GM12875 (cell line): Measurements from ENCODE around the gene DUXB.

Source experiments
- H3K4me3 ChIP-seq: one replicate; pipeline ENCODE4 v1.5.1; 2011; ENCODE audit warnings: low read depth, low read length, control low read depth
- TF ChIP-seq, protein P1 (sequence below): IDR thresholded peaks from 2 replicates; pipeline ENCODE4 v1.5.1; 2011; ENCODE audit warnings: low read depth, mild to moderate bottlenecking, control low read depth, inconsistent platforms, low read length, moderate library complexity, borderline replicate concordance; ENCODE audit not compliant: insufficient read depth

Gene DUXB

GRCh38 chr16:75703306-75703705 lies 2.0 kb upstream of the DUXB start:
- H3K4me3 ChIP-seq: no peak overlapping the region
- TF ChIP-seq, protein P1, sequence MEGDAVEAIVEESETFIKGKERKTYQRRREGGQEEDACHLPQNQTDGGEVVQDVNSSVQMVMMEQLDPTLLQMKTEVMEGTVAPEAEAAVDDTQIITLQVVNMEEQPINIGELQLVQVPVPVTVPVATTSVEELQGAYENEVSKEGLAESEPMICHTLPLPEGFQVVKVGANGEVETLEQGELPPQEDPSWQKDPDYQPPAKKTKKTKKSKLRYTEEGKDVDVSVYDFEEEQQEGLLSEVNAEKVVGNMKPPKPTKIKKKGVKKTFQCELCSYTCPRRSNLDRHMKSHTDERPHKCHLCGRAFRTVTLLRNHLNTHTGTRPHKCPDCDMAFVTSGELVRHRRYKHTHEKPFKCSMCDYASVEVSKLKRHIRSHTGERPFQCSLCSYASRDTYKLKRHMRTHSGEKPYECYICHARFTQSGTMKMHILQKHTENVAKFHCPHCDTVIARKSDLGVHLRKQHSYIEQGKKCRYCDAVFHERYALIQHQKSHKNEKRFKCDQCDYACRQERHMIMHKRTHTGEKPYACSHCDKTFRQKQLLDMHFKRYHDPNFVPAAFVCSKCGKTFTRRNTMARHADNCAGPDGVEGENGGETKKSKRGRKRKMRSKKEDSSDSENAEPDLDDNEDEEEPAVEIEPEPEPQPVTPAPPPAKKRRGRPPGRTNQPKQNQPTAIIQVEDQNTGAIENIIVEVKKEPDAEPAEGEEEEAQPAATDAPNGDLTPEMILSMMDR: no peak

- H3K4me3 ChIP-seq: no peak overlapping the region
- TF ChIP-seq, protein P1: no peak
Measured at GRCh38 chr16:75702242-75702641, 981 bp upstream of the DUXB start.

DNA sequence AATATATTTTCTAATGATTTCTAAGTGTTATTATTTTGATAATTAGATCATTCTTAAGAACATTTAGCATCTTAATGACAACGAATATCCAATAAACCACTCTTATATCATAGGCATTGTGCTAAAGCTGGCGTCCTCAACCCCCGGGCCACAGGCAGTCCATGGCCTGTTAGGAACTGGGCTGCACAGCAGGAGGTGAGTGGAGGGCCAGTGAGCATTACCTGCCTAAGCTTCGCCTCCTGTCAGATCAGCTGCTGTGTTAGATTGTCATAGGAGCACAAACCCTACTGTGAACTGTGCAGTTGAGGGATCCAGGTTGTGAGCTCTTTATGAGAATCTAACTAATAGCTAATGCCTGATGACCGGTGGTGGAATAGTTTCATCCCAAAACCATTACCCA lies 3.7 kb downstream of the DUXB start:
- TF ChIP-seq, protein P1: no peak
- H3K4me3 ChIP-seq: no peak overlapping the region

DNA sequence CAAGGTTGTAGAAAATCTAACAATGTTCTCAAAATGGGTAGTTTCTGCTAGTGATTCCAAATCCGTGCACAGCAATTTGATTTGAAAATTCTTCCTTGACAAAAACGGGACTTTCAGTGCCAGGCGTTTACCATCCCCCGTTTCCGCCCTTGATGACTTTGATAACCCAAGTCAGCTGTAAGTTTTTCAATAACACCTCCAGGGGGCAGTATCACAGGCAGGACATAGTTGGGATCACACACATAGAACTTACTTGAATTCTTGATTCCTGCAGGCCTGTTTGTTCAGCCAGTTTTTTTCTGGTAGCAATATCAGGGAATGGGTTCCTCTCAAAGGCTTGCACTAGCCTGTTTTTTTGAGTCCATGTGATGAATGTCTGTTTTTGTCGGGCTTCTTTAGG lies 5.6 kb downstream of the DUXB start:
- TF ChIP-seq, protein P1: no peak
- H3K4me3 ChIP-seq: no peak overlapping the region

GRCh38 chr16:75687361-75687760 lies 13.9 kb downstream of the DUXB start:
- TF ChIP-seq, protein P1: no peak

DNA sequence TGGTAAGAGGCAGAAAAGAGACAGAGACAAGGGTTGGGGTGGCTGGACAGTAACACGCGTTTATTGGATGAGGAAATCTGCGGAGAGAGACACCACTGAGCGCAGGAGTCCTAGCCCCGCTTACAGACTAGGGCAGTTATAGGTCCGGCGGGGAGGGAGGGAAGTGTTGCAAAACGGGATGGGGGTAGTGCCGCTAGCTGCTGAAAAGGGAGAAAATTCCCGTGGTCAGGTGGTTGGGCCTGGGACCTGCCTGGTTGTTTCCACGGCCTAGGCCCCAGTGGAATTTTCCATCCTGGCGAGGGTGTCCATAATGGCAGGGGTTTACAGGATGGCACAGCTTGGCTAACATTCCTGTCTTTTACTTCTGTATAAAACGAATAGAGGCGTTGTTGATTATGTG lies 19.0 kb downstream of the DUXB start:
- TF ChIP-seq, protein P1: no peak
- H3K4me3 ChIP-seq: no peak overlapping the region

More at GRCh38 chr16:75687361-75687760, 13.9 kb downstream of the DUXB start:
- no peak overlapping the region for H3K4me3 ChIP-seq

DNA sequence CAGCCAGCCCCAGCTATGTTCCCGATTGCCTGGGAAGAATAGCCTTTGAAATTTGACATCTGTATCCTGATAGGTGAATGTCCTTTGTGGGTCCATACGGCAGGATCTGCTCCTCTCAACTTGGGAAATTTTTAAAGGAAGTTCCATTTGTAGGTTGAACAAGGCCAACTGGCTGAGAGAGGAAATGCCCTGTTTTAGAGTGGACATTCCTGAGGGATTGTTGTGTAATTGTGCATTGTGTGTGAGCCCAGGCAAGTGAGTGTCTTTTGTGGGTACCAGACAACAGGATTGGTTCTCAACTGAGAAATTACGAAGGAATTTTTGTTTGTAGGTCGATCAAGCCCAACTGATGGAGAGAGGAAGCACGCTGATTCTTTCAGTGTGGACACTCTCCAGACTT lies 21.9 kb downstream of the DUXB start:
- no peak overlapping the region for H3K4me3 ChIP-seq
- TF ChIP-seq, protein P1: no peak
